Stimulated activated CD8-positive, alpha-beta memory T cell treated with anti-CD3 and anti-CD28 coated beads, Interleukin-7, amount 100 ng/mL, for 4 hours (primary cell): Measurements from ENCODE around the gene CACNA1C.

Experiments used
- DNase-seq, 2 donors: peaks; one replicate each; pipeline ENCODE4 v3.0.0-alpha.2; 2020; ENCODE audit warnings: low read depth in 2 of 2

The CACNA1C gene

DNA sequence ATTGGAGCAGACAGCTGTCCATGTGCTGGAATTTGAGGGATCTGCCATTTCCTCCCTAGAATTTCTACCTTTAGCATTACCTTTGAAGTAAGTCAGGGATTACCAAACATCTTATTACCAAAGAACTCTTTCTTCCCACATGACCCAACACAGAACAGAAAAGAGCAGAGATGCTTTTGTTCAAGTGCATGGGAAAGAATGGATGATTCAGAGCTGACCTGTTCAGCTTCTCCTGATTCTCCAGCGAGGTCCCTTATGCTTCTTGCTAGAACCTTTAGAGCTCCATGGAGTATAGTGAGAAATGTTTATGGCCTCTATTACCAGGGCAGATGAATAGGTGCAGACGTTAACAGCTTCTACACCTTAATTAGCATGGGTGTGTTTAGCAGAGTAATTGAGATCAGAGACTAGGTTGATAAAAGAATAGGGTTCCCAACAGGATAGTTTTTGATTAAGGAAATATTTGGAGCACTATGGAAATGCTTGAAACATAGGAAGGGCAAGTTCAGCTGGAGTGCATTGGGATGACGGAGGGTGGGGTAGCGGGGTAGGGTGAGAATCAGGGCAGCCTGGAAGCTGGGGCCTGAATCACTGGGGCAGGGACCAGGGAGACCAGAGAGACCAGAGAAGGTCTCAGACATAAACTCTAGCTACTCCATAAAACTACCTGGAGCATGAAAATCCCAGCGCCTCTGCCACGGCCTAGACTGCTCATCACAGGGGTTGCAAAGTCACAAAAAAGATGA lies 223.7 kb downstream of the CACNA1C start:
- DNase-seq: no peak

DNA sequence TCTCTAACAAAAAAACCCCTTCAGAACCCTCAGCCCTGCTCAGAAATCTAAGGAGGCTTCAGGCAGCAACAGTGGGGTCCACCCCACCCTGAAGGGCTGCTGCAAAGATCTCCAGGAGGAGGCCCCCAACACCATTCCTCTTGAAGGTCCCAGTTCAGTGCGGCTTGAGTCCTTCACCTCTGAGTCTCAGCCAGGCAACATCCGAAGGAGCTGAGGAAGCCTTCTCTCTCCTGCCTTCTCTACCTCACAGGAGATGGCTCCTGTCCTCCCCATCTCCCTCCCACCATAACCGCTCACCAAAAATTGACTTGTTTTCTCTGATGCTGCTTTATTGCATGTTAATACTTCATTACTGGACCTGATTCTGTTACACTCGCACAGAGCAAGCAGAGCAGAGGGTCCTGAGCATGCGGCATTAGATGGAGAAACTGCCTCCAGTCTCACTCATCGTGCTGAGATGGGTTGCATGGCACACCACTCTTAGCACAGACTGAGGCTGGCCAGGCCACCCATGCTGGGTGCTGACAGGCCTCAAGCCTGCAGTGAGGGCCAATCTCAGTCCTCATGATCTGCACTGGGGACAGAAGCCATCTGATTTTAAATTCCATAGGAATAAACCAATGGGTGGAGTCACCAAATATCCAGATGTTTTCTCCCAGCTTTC lies 224.8 kb downstream of the CACNA1C start:
- no peak for DNase-seq

DNA sequence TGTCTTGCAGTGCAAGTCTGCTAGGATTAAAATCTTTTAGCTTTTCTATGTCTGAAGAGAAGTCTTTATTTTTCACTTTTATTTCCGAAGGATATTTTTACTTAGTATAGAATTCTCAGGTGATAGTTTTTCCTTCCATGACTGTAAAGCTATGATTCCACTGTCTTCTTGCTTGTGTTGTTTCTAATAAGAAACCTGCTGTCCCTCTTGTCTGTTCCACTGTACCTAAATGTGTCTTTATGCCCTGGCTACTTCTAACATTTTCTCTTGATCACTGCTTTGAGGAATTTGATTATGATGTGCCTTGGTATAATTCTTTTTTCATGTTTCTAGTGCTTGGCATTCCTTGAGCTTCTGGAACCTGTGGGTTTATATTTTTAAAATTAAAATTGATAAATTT lies 228.7 kb downstream of the CACNA1C start:
- DNase-seq: no peak

DNA sequence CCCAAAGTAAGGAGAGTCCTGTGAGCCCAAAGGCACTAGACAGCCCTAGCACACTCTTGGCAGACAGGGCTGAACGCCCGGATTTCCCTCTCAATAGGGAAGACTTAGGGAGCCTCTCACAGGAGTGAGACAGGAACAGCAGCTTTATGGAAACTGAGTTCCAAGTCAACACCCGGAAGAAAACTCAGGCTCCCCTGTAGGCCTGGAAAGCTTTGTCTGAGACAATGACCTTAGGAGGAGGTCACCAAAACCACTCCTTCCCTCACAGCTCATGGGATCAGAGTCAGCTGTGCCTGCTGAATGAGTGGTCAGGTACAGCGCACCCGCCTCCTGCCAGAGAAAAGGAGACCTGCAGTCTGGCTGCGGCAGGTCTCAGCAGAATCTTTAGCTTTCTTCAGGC lies 229.5 kb downstream of the CACNA1C start:
- no peak for DNase-seq

DNA sequence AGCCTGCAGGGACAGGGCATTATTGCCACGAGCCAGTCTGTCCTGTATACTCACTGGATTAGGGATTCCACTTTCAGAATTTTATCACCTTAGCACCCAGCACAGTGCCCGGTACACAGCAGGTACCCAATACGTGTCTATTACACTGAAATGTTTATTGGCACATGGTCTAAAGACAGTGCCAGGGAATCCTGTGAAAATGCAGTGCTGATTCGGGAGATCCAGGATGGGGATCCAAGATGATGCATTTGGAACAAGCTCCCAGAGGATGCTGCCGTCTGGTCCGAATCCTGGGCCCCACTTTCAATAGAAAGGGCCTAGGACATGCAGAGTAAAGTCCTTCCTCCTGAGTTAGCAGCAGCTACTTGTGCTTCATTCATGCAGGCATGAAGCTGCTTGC lies 230.7 kb downstream of the CACNA1C start:
- no peak for DNase-seq

DNA sequence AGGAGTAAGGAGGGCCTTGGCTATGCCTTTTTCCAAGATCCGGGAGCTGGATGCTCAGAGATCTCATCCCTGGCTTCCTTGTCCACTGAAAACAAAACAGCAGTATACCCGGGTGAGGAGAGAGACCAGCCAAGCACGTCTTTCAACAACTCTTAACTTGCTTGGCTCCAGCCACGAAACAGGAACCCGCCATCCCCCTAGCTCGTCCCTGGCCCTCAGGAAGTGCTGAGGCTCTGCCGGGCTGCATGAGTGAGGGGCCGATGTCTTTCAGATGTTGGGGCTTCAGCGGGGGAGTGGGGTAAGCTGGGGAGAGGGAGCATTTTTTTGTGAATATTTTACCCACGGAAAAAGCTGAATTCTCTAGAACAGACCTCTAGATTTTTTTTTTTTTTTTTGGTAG lies 231.1 kb downstream of the CACNA1C start:
- no peak for DNase-seq

DNA sequence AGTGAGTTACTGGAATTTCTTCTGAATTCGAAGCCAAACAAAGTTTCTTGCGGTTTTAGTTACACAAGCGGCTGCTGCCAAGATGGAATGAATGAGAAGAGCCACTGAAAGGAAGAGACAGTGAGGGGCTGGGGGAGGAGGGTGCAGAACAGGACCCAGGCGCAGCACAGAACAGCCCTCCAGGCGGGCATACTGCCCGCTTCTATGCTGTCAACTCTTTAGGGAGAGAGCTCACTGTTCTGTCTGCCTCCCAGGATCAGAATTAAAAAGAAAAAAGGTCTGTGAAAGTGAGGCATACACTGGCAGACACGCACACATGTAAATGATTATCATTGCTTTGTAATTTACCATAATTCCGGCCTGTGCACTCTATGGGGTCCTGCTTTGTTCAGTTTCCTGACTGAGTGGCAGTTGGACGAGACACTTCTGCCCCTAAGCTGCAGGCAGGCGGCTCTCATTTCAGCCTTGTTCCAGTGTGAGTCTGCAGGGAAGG lies 231.6 kb downstream of the CACNA1C start:
- no peak for DNase-seq

DNA sequence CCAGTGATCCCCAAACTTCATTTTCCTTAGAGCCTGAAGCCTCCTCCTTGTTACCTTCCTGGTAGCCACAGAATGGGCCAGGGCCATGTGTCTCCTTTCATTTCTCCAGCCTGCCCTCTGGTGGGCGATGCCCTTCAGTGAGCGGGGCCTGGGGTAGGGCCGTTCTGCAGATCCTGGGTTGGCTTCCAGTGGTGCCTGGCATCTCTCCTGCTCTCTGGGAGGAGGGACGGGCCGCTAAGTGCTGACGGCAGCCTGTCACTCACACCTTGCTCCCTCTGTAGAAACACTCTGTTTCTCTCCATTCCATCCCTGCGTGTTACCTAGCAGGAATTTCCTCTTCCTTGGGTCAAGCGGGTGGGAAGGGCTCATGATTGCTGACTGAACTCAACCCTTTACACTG lies 232.1 kb downstream of the CACNA1C start:
- DNase-seq: no peak

DNA sequence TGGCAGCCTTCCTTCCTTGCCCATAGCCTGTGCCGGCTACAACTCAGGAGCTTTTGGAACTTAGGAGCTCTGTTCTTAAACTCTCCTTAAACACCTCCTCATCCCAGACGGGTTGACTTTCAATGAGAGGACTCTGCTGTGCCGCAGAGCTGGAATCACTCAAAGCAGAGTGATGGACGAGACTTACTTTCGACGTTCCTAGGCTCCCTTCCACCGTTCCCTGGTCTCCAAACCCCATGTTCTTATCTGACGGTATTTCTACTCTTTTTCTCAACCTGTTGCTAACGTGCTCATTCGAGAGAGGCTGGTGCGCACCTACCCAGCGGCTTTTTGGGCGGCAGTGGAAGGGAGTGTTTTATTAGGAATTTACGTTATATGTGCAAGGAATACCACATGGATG lies 232.7 kb downstream of the CACNA1C start:
- no peak for DNase-seq

DNA sequence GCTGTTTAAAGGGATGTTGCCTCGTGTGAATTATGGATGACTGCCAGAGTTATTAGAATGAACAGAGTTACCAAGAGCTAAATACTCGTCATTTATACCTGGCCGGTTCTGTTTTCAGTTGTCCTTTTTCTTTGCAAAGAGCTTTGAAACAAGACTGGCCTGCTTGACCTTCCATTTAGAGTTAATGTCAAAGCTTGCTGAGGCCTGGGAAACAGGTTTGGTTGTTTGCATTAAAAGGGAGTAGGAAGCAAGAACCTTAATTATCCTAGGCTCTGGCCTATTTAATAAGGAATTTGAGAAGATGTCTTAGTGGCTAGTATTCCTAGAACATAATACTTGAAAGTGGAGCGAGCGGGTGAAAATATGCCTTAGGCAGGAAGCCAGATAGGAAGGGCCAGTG lies 233.3 kb downstream of the CACNA1C start:
- no peak for DNase-seq

DNA sequence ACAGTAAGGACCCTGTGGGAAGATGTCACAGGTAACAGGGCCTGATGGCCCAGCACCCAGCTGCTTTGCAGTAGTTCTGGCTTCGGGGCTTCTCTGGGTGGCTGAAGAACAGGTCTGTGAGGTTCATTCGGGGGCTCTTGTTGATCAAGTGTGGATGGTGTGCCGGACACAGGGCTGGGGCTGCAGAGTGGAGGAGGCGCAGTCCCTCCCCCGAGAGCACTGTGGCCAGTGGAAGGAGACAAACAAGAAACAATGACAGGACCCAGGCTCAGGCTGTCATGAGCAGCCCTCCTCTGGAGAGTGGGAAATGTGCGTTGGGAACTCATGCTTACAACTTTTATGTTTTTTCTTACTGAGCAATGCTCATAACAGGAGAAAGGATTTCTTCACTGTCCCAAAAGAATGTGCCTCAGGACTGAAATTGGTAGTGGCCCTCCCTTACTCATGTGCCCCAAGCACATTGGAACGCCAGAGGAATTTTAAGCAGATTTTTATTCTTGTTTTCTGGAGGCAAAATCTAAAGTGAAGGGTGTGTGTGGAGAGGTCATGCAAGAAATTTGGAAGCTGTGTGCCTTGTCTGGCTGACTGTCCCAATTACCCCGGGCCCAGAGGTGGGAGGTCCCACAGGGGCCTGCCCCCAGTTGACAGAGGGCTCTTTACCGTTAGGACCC lies 233.8 kb downstream of the CACNA1C start:
- DNase-seq: no peak

DNA sequence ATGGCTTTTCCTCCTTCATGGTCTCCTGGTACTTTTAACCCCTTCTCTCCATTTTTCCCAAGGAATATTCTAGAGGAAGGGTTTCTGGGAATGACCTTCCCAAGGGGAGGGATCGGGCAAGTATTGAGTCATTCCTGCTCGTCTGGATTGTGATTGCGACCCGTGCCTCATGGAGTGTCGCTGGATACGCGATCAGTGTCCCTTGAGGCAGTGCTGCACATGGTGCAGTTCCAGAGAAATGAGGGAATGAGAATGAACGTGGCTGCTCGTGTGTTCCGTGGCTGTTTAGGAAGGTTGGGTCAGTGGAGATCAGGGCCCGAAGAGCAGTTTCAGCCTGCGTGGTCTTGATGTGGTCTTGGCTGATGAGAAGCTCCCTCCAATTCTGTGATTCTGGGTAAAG lies 234.4 kb downstream of the CACNA1C start:
- no peak for DNase-seq

DNA sequence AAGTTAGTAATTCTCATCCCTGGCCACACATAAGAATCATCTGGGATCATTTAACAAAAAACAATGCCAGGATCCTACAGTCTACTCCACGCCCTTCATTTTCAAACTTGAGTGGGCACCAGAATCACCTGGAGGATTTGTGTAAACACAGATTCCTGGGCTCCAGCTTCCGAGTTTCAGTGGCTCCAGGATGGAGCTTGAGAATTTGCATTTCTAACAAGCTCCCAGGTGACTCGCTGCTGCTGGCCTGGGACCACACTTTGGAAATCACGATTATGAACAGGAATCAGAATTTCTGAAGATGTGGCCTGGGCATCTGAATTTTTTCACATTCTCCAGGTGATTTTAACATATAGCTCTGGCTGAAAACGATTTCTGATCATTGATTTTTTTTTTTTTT lies 234.8 kb downstream of the CACNA1C start:
- DNase-seq: no peak

DNA sequence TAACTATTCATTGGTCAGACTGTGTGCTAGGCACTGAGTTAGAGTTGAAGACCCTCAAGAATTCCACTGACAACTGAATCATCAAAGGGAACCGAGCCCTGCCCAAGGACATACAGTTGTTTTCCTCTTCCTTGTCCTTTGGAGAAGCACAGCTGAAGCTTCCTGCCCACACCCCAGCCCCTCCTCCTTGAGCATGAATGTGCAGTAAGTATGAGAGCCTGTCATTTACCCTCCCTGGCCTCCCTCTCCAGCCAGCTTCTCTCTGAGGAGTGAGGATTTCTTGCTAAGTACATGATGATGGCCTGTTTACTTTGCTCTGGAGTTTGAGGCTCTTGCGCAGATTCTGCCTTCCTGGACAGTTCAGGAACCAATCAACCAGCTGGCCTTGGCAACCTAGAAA lies 235.2 kb downstream of the CACNA1C start:
- DNase-seq: no peak

DNA sequence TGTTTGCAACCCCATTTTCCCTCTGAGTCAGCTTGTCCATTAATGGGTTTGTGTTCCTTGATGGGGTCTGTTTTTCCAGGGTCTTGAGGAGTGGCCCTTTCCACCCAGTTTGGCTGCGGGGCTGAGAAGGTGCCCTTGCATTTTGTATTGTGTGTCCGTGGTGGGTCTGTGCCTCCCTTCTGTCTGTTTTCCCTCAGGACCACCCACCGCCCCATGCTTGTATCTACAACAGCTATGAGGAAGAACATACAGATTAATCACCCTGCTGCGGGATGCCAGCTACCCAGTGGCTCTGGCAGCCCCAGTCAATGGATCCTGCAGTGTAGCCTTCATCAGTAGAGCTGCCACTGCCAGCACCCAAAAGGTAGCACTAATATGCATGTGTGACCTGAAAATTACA lies 235.7 kb downstream of the CACNA1C start:
- DNase-seq: no peak

DNA sequence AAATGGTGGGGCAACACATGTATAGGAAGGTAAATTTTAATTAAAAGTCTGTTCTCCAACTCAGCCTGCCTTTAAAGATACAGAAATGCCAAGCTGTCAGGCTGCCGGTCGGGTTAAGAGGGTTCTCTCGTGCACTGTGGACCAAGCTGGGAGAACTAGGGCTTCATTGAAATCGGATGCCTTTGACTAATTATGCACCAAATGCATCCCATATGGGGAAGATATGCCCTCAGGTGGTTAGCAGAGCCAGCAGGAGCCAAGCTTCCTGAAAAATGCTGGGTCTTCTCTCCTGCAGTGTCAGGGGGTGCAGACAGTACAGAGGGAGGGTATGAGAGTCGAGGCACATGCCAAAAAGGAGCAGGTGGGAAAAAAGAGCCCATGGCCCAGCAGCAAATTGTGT lies 236.1 kb downstream of the CACNA1C start:
- no peak for DNase-seq

DNA sequence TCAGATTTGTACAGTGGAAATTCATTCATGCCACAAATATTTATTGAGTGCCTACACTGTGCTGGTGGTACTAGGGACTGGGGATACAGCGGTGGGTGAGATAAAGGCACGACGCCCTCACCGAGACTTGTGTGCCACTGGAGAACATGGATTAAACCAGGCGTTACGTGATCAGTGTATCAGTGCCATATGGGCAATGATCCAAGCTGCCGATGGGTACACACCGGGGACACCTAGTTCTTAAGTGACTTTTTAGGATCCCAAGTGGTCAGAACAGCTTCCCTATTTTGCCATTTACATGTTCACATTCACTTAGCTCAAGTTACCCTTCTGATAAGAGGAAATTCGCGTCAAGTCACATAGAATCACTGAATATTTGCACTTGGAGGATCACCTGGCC lies 236.7 kb downstream of the CACNA1C start:
- no peak for DNase-seq

DNA sequence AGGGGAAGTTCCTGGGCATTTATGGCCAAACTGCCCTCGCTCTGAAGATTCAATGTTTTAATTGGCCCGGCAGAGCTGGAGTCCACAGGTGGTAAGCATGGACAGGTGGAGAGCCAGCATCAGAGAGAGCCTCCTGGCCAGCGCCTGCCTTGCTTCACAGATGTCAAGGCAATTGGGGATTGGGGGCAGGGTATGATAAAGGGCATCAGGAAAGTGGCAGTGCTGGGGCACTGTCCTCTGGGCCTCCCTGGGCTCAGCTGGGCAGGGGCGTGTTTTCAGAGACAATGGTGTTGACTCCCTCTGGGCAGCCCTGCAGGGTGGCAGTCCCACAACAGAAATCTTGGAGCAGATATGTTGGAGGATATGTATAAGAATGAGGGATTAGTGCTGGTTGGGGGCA lies 237.3 kb downstream of the CACNA1C start:
- DNase-seq: no peak

DNA sequence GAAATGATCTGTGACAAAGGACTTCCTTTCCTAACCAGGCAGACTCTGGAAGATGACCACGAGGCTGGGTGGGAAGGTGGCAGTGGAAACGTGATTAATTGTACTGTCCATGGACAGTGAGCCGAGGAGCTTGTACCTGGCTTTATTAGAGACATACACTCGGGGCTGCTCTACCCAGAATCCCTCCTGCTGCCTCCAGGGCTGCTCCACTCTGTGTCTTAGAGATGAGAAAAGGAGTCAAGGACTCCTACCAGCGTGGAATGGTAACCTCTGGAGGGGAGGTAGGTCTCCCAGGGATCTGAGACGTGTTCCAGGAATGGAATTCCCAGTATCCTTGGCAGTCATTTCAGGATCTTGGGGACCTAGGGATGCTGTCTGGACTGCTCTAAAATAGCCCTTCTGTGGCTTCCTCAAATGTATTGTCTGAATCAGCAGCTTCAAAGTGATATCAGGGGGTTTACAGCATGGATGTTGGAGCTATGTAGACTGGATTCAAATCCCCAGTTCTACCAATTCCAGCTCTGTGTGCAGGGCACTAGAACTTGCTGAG lies 237.8 kb downstream of the CACNA1C start:
- DNase-seq: no peak

DNA sequence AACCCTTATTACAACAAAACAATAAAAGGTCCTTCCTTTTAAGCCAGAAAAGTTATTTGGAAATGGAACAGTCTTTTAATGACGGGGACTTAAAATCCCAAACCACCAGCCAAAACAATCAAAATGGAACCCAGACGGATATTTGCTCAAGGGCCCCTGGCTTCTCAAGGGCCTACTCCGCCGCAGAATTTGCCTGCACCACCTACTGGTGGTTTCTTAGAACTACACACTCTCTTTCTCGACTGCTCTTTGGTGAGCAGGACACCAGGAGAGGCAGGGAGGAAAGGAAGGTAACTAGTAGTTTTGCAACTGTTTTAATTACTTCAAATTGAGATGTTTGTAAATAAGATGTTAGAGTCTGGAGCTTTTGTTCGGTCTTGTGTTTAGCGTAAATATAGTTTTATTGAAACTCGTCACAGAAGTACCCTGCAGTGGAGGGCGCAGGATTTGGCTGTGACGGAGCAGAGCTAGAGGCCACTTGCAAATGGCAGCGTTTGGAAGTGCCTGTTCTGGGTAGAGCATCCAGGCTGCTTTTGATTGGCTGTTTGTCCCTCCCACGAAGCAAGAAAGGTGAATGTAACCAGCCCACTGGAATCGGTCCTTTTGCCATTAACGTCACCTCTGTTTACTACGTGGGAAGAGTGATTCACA lies 238.5 kb downstream of the CACNA1C start:
- DNase-seq: no peak

DNA sequence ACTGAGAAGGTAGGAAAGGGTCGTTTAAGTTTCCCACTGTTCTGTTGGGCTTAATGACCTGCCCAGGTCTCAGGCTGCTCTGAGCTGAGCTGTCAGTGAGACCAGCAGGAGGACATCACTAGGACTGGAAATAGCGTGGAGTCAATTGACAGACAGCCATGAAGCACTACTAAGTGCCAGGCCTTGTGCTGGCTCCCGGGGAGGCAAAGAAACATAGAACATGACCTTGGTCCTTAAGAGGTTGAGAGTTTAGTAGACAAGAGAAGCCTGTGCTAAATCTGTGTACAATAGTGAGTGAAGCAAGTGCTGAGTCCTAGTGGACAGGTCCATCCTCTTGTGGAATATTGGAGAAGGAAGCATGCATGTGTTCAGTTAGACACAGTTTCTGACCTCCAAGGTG lies 239.2 kb downstream of the CACNA1C start:
- DNase-seq: no peak

DNA sequence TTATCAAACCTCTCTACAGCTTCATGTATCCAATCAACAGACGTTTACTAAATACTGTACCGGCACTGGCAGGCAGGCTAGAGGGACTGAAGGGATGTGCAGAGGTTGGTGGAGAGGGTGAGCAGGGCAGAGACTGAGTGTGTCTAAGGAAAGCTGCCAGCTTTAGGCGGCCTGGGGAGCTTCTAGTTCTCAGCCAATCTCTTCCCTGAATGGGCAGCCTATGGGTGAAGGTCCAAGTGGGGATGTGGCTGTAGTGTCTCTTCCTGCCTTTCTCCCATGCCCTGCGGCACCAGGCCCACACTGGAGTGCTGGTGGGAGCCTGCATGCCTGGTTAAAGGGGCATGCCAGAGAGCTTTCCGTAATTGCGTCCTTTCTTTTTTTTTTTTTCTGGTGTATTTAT lies 239.8 kb downstream of the CACNA1C start:
- DNase-seq: no peak
